Aorta (tissue), 5 donors: ENCODE measurements around the gene CAB39L. TPM values are rescaled to one million over a fixed set of nuclear protein-coding genes. Genes with fewer than 3 reads are reported as not detected.

Source experiments
- ATAC-seq: fragments of 200-7000 bp; cut with Tn5 transposase; one replicate; pipeline ENCODE4 v1.9.1; 2022; ENCODE audit warnings: moderate library complexity; ENCODE audit not compliant: low FRiP score
- DNase-seq, 2 donors: peaks; one replicate each; pipeline ENCODE4 v3.0.0-alpha.2; 2020
- H3K27ac ChIP-seq, 2 donors: one replicate each; pipeline ENCODE4 v1.5.1; 2013; ENCODE audit warnings: low read length in 2 of 2, mild to moderate bottlenecking in 2 of 2, moderate library complexity in 2 of 2, control low read depth in 1 of 2, inconsistent platforms in 1 of 2, low read depth in 1 of 2
- H3K27me3 ChIP-seq, 2 donors: one replicate each; pipeline ENCODE4 v1.6.1; 2013; ENCODE audit warnings: control low read depth in 1 of 2, low read length in 1 of 2, mild to moderate bottlenecking in 1 of 2, moderate library complexity in 1 of 2; ENCODE audit not compliant: insufficient read depth in 2 of 2, control insufficient read depth in 1 of 2
- H3K36me3 ChIP-seq, 2 donors: one replicate each; pipeline ENCODE4 v1.6.1; 2013; ENCODE audit warnings: control low read depth in 1 of 2, low read length in 1 of 2, mild to moderate bottlenecking in 1 of 2; ENCODE audit not compliant: insufficient read depth in 2 of 2, control insufficient read depth in 1 of 2
- H3K4me1 ChIP-seq, 2 donors: one replicate each; pipeline ENCODE4 v1.6.1; 2013; ENCODE audit warnings: low read length in 2 of 2, control low read depth in 1 of 2, mild to moderate bottlenecking in 1 of 2, moderate library complexity in 1 of 2; ENCODE audit not compliant: insufficient read depth in 2 of 2, control insufficient read depth in 1 of 2
- H3K4me3 ChIP-seq, 2 donors: one replicate each; pipeline ENCODE4 v1.5.1; 2013; ENCODE audit warnings: low read length in 2 of 2, control low read depth in 1 of 2, mild to moderate bottlenecking in 1 of 2
- H3K9me3 ChIP-seq: one replicate; pipeline ENCODE4 v1.6.1; 2013; ENCODE audit warnings: mild to moderate bottlenecking, low read length; ENCODE audit not compliant: control insufficient read depth
- WGBS, 2 donors: extraction: QIAGEN DNeasy Blood & Tissue Kit; methylation state at CpG; one replicate each; pipeline ENCODE4 v1.1.7; 2013; 5-methylcytosine and 5-hydroxymethylcytosine counted together
- intact Hi-C, 2 donors: fragments of 100-400 bp; cut with DNase I; formaldehyde crosslinking; loops; one replicate each; pipeline versions ENCODE4 v1.14.2 to v1.15.0; 2022
- polyA plus RNA-seq, 2 donors: library from polyadenylated mRNA; stranded (reverse); fragments of 200-250 nt; gene quantifications; one replicate each; pipeline ENCODE4 v1.2.3, GENCODE V29; 2013
- total RNA-seq, 2 donors: library from RNA; stranded (reverse); fragmentation: NEBNext Ultra II Directional; extraction: Animal tissue kit (Norgen Biotek cat#: 25700); gene quantifications; one replicate each; pipeline ENCODE4 v1.2.1, GENCODE V29; 2021
- donor health status: healthy with polysubstance abuse.
- donor health status: Bipolar disorder and iron deficiency.
- donor health status: DM: no; HTN: no; CAD: no.
- donor health status: DM: no; HTN: no; CAD: no.
- donor health status: DM: yes; HTN: yes; CAD: no.

Gene CAB39L
- total and polyA plus RNA-seq, 4 donors = 19.3 to 33.5 (median 26.4) TPM

- DNase-seq (no peak), ATAC-seq (peak; percentile 90)
- H3K27ac ChIP-seq = peak overlapping the region in 1 of 2 donors; percentile 82
- H3K4me1 ChIP-seq = peaks cover 4 to 5% of the 10 kb centered on the region in 2 donors
- H3K9me3 ChIP-seq = no peaks in the 10 kb centered on the region
- intact Hi-C loops = loop anchor here (2.0 to 5.0 kb wide), 3 partner anchors 41 to 44 kb away; no protein-coding TSS in a partner anchor
- no peaks in the 10 kb centered on the region for H3K27me3 ChIP-seq
- H3K36me3 ChIP-seq = peaks cover 0 to 4% of the 10 kb centered on the region in 2 donors
- no peak overlapping the region for H3K4me3 ChIP-seq
Observed at GRCh38 chr13:49356223-49356622, 87.6 kb downstream of the CAB39L start.

- WGBS, 2 donors = 41 to 60% methylated on average over 1 of the region's 1 CpG
- Histone ChIP-seq H3K9me3 (no peaks in the 10 kb centered on the region), H3K36me3 (peaks cover 0 to 4% of the 10 kb centered on the region in 2 donors), H3K27ac (no peak overlapping the region), H3K4me1 (peaks cover 4 to 5% of the 10 kb centered on the region in 2 donors), H3K4me3 (no peak overlapping the region), H3K27me3 (no peaks in the 10 kb centered on the region)
- intact Hi-C loops = loop anchor here (5.0 kb wide), 3 partner anchors 37 to 43 kb away; no protein-coding TSS in a partner anchor
- ATAC-seq (no peak), DNase-seq (no peak)
Observed at GRCh38 chr13:49354719-49355118, 89.1 kb downstream of the CAB39L start.

- no peak overlapping the region for H3K4me3 ChIP-seq
- no peaks in the 10 kb centered on the region for H3K9me3 ChIP-seq
- H3K27ac ChIP-seq = no peak overlapping the region
- intact Hi-C loops = loop anchor here in 1 of 2 donors (5.0 kb wide), 1 partner anchor 37 kb away; no protein-coding TSS in a partner anchor
- WGBS, 2 donors = 74 to 76% methylated on average over 3 of the region's 3 CpGs
- no peak for ATAC-seq
- peaks cover 4 to 5% of the 10 kb centered on the region in 2 donors for H3K4me1 ChIP-seq
- DNase-seq = no peak
- no peaks in the 10 kb centered on the region for H3K36me3 ChIP-seq
- H3K27me3 ChIP-seq = no peaks in the 10 kb centered on the region
Observed at GRCh38 chr13:49353908-49354307, 90.0 kb downstream of the CAB39L start.

- intact Hi-C loops = loop anchor here in 1 of 2 donors (5.0 kb wide), 1 partner anchor 35 kb away; no protein-coding TSS in a partner anchor
- Histone ChIP-seq H3K27me3 (no peaks in the 10 kb centered on the region), H3K4me3 (no peak overlapping the region), H3K9me3 (no peaks in the 10 kb centered on the region), H3K27ac (no peak overlapping the region), H3K4me1 (no peaks in the 10 kb centered on the region), H3K36me3 (no peaks in the 10 kb centered on the region)
- DNase-seq (no peak), ATAC-seq (no peak)
- 0 to 9% methylated on average over 2 of the region's 2 CpGs for WGBS, 2 donors
Observed at GRCh38 chr13:49351871-49352270, 92.0 kb downstream of the CAB39L start.

- WGBS, 2 donors = 78 to 79% methylated on average over 7 of the region's 7 CpGs
- ATAC-seq = no peak
- Histone ChIP-seq H3K36me3 (no peaks in the 10 kb centered on the region), H3K4me3 (no peak overlapping the region), H3K9me3 (no peaks in the 10 kb centered on the region), H3K27me3 (no peaks in the 10 kb centered on the region), H3K4me1 (no peaks in the 10 kb centered on the region), H3K27ac (no peak overlapping the region)
- DNase-seq = no peak
- intact Hi-C loops = no loop called here
Observed at GRCh38 chr13:49348751-49349150, 95.1 kb downstream of the CAB39L start.

GRCh38 chr13:49347650-49348385, 96.0 kb downstream of the CAB39L start:
- intact Hi-C loops = no loop called here
- Histone ChIP-seq H3K9me3 (no peaks in the 10 kb centered on the region), H3K4me1 (no peaks in the 10 kb centered on the region), H3K27me3 (no peaks in the 10 kb centered on the region), H3K36me3 (no peaks in the 10 kb centered on the region), H3K4me3 (no peak overlapping the region), H3K27ac (no peak overlapping the region)
- ATAC-seq (no peak), DNase-seq (no peak)
- WGBS, 2 donors = 96% methylated on average over 23 of the region's 23 CpGs

GRCh38 chr13:49346460-49346859, 97.4 kb downstream of the CAB39L start:
- ATAC-seq = no peak
- WGBS, 2 donors = 80 to 84% methylated on average over 5 of the region's 5 CpGs

GRCh38 chr13:49343731-49344130, 100.1 kb downstream of the CAB39L start:
- 68 to 69% methylated on average over 2 of the region's 2 CpGs for WGBS, 2 donors
- no peak for ATAC-seq

More at GRCh38 chr13:49346460-49346859, 97.4 kb downstream of the CAB39L start:
- Histone ChIP-seq H3K4me1 (no peaks in the 10 kb centered on the region), H3K27me3 (no peaks in the 10 kb centered on the region), H3K36me3 (no peaks in the 10 kb centered on the region), H3K9me3 (no peaks in the 10 kb centered on the region), H3K4me3 (no peak overlapping the region), H3K27ac (no peak overlapping the region)
- intact Hi-C loops = no loop called here
- DNase-seq = no peak

GRCh38 chr13:49343255-49343654, 100.6 kb downstream of the CAB39L start:
- H3K27me3 ChIP-seq = no peaks in the 10 kb centered on the region
- peaks cover 0 to 2% of the 10 kb centered on the region in 2 donors for H3K36me3 ChIP-seq
- no peaks in the 10 kb centered on the region for H3K9me3 ChIP-seq
- no peak for ATAC-seq
- intact Hi-C loops = no loop called here
- no peak overlapping the region for H3K4me3 ChIP-seq
- 75 to 77% methylated on average over 3 of the region's 3 CpGs for WGBS, 2 donors
- no peak for DNase-seq
- no peaks in the 10 kb centered on the region for H3K4me1 ChIP-seq
- H3K27ac ChIP-seq = no peak overlapping the region

More at GRCh38 chr13:49343731-49344130, 100.1 kb downstream of the CAB39L start:
- Histone ChIP-seq H3K36me3 (peaks cover 0 to 2% of the 10 kb centered on the region in 2 donors), H3K4me1 (no peaks in the 10 kb centered on the region), H3K4me3 (no peak overlapping the region), H3K9me3 (no peaks in the 10 kb centered on the region), H3K27ac (no peak overlapping the region), H3K27me3 (no peaks in the 10 kb centered on the region)
- intact Hi-C loops = no loop called here
- no peak for DNase-seq
